Hindlimb muscle (tissue), 1 donor: ENCODE measurements around the gene SEL1L3. TPM values are rescaled to one million over a fixed set of nuclear protein-coding genes. Genes with fewer than 3 reads are reported as not detected.

Experiments used
- DNase-seq: peaks from one replicate; pipeline ENCODE4 v3.0.0-alpha.2; 2013
- polyA plus RNA-seq: library from polyadenylated mRNA; unstranded; fragments of 120-200 nt; gene quantifications from one replicate; pipeline ENCODE4 v1.2.1, GENCODE V29; 2013; ENCODE audit not compliant: insufficient read length

Gene SEL1L3
- polyA plus RNA-seq, 1 donor, result 17.2 TPM

GRCh38 chr4:25729564-25729963, 133.2 kb downstream of the SEL1L3 start:
- DNase-seq, result no peak

- DNase-seq, result no peak
Observed at GRCh38 chr4:25728886-25729285, 133.9 kb downstream of the SEL1L3 start.

- DNase-seq, result no peak
Observed at GRCh38 chr4:25727711-25728493, 134.9 kb downstream of the SEL1L3 start.

GRCh38 chr4:25725870-25726269, 136.9 kb downstream of the SEL1L3 start:
- no peak for DNase-seq

GRCh38 chr4:25723409-25723808, 139.4 kb downstream of the SEL1L3 start:
- no peak for DNase-seq

- DNase-seq, result no peak
Observed at GRCh38 chr4:25722964-25723363, 139.8 kb downstream of the SEL1L3 start.

GRCh38 chr4:25713812-25714211, 149.0 kb downstream of the SEL1L3 start:
- no peak for DNase-seq

GRCh38 chr4:25712611-25713010, 150.2 kb downstream of the SEL1L3 start:
- no peak for DNase-seq

- DNase-seq, result no peak
Observed at GRCh38 chr4:25710637-25711036, 152.2 kb downstream of the SEL1L3 start.

GRCh38 chr4:25704516-25704915, 158.3 kb downstream of the SEL1L3 start:
- DNase-seq, result no peak

- DNase-seq, result no peak
Observed at GRCh38 chr4:25703731-25704388, 158.9 kb downstream of the SEL1L3 start.

GRCh38 chr4:25702848-25703247, 159.9 kb downstream of the SEL1L3 start:
- no peak for DNase-seq

- DNase-seq, result no peak
Observed at GRCh38 chr4:25700661-25701060, 162.1 kb downstream of the SEL1L3 start.

GRCh38 chr4:25697516-25697915, 165.3 kb downstream of the SEL1L3 start:
- no peak for DNase-seq

Other genes with a start within 250 kb of the SEL1L3 start
- 0.37 TPM for gene SLC34A2, start 207.1 kb downstream of the SEL1L3 start, polyA plus RNA-seq
- gene SMIM20, start 51.2 kb upstream of the SEL1L3 start, polyA plus RNA-seq, result 48.5 TPM